DND-41 (cell line): ENCODE data around the gene CREB3L4.

Experiments
- ATAC-seq: fragments of 200-7000 bp; cut with Tn5 transposase; 3 replicates; pipeline ENCODE4 v1.9.1; 2021; ENCODE audit warnings: low read depth; ENCODE audit not compliant: insufficient read depth
- DNase-seq: peaks from one replicate; pipeline ENCODE4 v3.0.0-alpha.2; 2020
- H2AFZ ChIP-seq: 2 replicates; pipeline ENCODE4 v1.6.0; 2012; ENCODE audit warnings: low read depth, low read length
- H3K27ac ChIP-seq: 2 replicates; pipeline ENCODE4 v1.5.1; 2012; ENCODE audit warnings: low read length, inconsistent platforms
- H3K27me3 ChIP-seq: fragments of 200-600 bp; sonication (generic); 2 replicates; pipeline ENCODE4 v1.6.0; 2012; ENCODE audit warnings: low read length, mild to moderate bottlenecking, inconsistent platforms; ENCODE audit not compliant: insufficient read depth, poor library complexity
- H3K36me3 ChIP-seq: 2 replicates; pipeline ENCODE4 v1.5.1; 2012; ENCODE audit warnings: low read length, inconsistent platforms; ENCODE audit not compliant: insufficient read depth
- H3K4me1 ChIP-seq: 2 replicates; pipeline ENCODE4 v1.5.1; 2012; ENCODE audit warnings: mild to moderate bottlenecking, low read length; ENCODE audit not compliant: insufficient read depth
- H3K4me2 ChIP-seq: 2 replicates; pipeline ENCODE4 v1.6.0; 2012; ENCODE audit warnings: mild to moderate bottlenecking, moderate library complexity, low read length, inconsistent platforms; ENCODE audit not compliant: insufficient read depth
- H3K4me3 ChIP-seq, 2 experiments: fragments of 200-600 bp in 1 of 2; shearing (Covaris generic) in 1 of 2; 2 replicates each; pipeline ENCODE4 v1.5.1; 2012 to 2016; ENCODE audit warnings: inconsistent platforms in 2 of 2, low read length in 2 of 2, mild to moderate bottlenecking in 2 of 2, low read depth in 1 of 2, moderate library complexity in 1 of 2
- H3K79me2 ChIP-seq: 2 replicates; pipeline ENCODE4 v1.6.0; 2012; ENCODE audit warnings: low read length, inconsistent platforms; ENCODE audit not compliant: insufficient read depth
- H3K9ac ChIP-seq: 2 replicates; pipeline ENCODE4 v1.6.0; 2012; ENCODE audit warnings: low read depth, mild to moderate bottlenecking, inconsistent platforms, low read length, moderate library complexity
- H3K9me3 ChIP-seq: 2 replicates; pipeline ENCODE4 v1.5.1; 2012; ENCODE audit warnings: low read length, moderate library complexity, mild to moderate bottlenecking, inconsistent platforms; ENCODE audit not compliant: insufficient read depth, severe bottlenecking
- H4K20me1 ChIP-seq: 2 replicates; pipeline ENCODE4 v1.6.0; 2012; ENCODE audit warnings: low read length; ENCODE audit not compliant: insufficient read depth
- EZH2 ChIP-seq: IDR thresholded peaks from 3 replicates; pipeline ENCODE4 v1.6.1; 2012; ENCODE audit warnings: borderline replicate concordance, low read depth, mild to moderate bottlenecking, moderate library complexity, low read length, inconsistent platforms; ENCODE audit not compliant: severe bottlenecking
- TF ChIP-seq, protein P1 (sequence below): IDR thresholded peaks from 2 replicates; pipeline ENCODE4 v1.5.1; 2012; ENCODE audit warnings: borderline replicate concordance, low read length, moderate library complexity, mild to moderate bottlenecking; ENCODE audit not compliant: poor library complexity, severe bottlenecking; ENCODE audit errors: extremely low read depth

CREB3L4 gene

GRCh38 chr1:153962088-153963029 lies 5.3 kb upstream of the CREB3L4 start:
- Histone ChIP-seq H3K79me2 (peaks cover 74% of the 10 kb centered on the region), H2AFZ (peak overlapping the region; percentile 90), H3K4me2 (peak overlapping the region; percentile 91), H3K36me3 (peaks cover 27% of the 10 kb centered on the region), H3K9ac (peak overlapping the region; percentile 87), H3K27ac (peak overlapping the region; percentile 80), H3K9me3 (no peaks in the 10 kb centered on the region), H3K4me3 (peak overlapping the region; percentile 80 to 89), H4K20me1 (peaks cover 9% of the 10 kb centered on the region), H3K27me3 (no peaks in the 10 kb centered on the region), H3K4me1 (peaks cover 67% of the 10 kb centered on the region)
- DNase-seq (no peak), ATAC-seq (no peak)
- TF ChIP-seq, protein P1, sequence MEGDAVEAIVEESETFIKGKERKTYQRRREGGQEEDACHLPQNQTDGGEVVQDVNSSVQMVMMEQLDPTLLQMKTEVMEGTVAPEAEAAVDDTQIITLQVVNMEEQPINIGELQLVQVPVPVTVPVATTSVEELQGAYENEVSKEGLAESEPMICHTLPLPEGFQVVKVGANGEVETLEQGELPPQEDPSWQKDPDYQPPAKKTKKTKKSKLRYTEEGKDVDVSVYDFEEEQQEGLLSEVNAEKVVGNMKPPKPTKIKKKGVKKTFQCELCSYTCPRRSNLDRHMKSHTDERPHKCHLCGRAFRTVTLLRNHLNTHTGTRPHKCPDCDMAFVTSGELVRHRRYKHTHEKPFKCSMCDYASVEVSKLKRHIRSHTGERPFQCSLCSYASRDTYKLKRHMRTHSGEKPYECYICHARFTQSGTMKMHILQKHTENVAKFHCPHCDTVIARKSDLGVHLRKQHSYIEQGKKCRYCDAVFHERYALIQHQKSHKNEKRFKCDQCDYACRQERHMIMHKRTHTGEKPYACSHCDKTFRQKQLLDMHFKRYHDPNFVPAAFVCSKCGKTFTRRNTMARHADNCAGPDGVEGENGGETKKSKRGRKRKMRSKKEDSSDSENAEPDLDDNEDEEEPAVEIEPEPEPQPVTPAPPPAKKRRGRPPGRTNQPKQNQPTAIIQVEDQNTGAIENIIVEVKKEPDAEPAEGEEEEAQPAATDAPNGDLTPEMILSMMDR = no peak
- TF ChIP-seq EZH2 = no peak

GRCh38 chr1:153963030-153963849 lies 4.5 kb upstream of the CREB3L4 start, which contains the start of gene SLC39A1:
Gene SLC39A1 (minus strand): TSS chr1:153963537. CDS start chr1:153962715, 822 bp downstream.
- peaks cover 24% of the 10 kb centered on the region for H3K36me3 ChIP-seq
- peaks cover 71% of the 10 kb centered on the region for H3K79me2 ChIP-seq
- peak within 1 kb of the TSS; percentile 90 for H2AFZ ChIP-seq
- H4K20me1 ChIP-seq = peaks cover under 1% of the 10 kb centered on the region; the same call in 1 of the 2 replicates
- no peaks in the 10 kb centered on the region for H3K27me3 ChIP-seq
- peaks cover 67% of the 10 kb centered on the region for H3K4me1 ChIP-seq
- H3K4me3 ChIP-seq = peak within 1 kb of the TSS; percentile 80 to 89
- peak; percentile 99 for DNase-seq
- TF ChIP-seq, protein P1 = no peak
- TF ChIP-seq EZH2 = no peak
- peak within 1 kb of the TSS; percentile 91 for H3K4me2 ChIP-seq
- H3K9me3 ChIP-seq = no peaks in the 10 kb centered on the region
- ATAC-seq = peak; percentile 70
- peak within 1 kb of the TSS; percentile 80 for H3K27ac ChIP-seq
- peak within 1 kb of the TSS; percentile 87 for H3K9ac ChIP-seq

DNA sequence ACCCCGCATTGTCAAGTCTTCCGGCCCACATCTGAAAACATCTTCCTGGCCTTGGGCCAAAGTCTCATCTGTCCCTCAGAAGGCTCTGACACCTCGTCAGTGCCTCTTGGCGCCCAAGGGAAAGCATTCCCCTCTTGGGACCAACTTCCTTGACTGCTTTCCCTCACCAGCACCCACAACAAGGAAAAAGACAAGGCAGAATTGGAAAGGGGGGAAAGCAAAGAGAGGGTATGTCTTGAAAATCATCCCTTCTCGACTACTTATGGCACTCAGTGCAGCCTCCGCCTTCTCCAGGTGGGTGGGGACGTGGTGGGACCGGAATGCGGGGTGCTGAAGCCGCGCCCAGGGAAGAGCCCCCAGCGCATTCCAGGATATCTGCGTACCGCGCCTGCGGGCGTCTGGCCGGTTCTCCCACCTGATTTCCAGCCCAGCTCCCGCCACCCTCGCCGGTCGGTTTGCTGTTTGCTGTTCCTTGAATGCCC lies 3.8 kb upstream of the CREB3L4 start:
- Histone ChIP-seq H3K27me3 (no peaks in the 10 kb centered on the region), H3K9ac (peak overlapping the region; percentile 87), H3K4me1 (peaks cover 71% of the 10 kb centered on the region), H3K27ac (peak overlapping the region; percentile 80), H3K79me2 (peaks cover 74% of the 10 kb centered on the region), H4K20me1 (no peaks in the 10 kb centered on the region; the same call in 1 of the 2 replicates), H3K4me2 (peak overlapping the region; percentile 91), H2AFZ (peak overlapping the region; percentile 84), H3K36me3 (peaks cover 24% of the 10 kb centered on the region), H3K9me3 (no peaks in the 10 kb centered on the region), H3K4me3 (peak overlapping the region; percentile 80 to 89; a peak in 3 of 4 replicates)
- no peak for ATAC-seq
- DNase-seq = no peak
- TF ChIP-seq, protein P1 = no peak
- TF ChIP-seq EZH2 = no peak
